IPS-18a (cell line): ENCODE results near the gene IL1RAPL1.

ENCODE experiments used
- H3K27ac ChIP-seq: one replicate; pipeline ENCODE4 v1.5.1; 2013; ENCODE audit warnings: low read length
- H3K27me3 ChIP-seq: one replicate; pipeline ENCODE4 v1.6.1; 2013; ENCODE audit warnings: mild to moderate bottlenecking, low read length; ENCODE audit not compliant: control insufficient read depth, insufficient read depth
- H3K36me3 ChIP-seq: one replicate; pipeline ENCODE4 v1.6.1; 2013; ENCODE audit warnings: low read depth, low read length; ENCODE audit not compliant: control insufficient read depth
- H3K4me1 ChIP-seq: one replicate; pipeline ENCODE4 v1.6.1; 2013; ENCODE audit warnings: low read depth, low read length; ENCODE audit not compliant: control insufficient read depth
- H3K4me3 ChIP-seq: one replicate; pipeline ENCODE4 v1.5.1; 2013; ENCODE audit warnings: low read length
- H3K9ac ChIP-seq: one replicate; pipeline ENCODE4 v1.6.1; 2013; ENCODE audit warnings: mild to moderate bottlenecking, low read length, moderate library complexity
- H3K9me3 ChIP-seq: one replicate; pipeline ENCODE4 v1.6.1; 2013; ENCODE audit warnings: low read depth, low read length; ENCODE audit not compliant: control insufficient read depth

Gene IL1RAPL1

DNA sequence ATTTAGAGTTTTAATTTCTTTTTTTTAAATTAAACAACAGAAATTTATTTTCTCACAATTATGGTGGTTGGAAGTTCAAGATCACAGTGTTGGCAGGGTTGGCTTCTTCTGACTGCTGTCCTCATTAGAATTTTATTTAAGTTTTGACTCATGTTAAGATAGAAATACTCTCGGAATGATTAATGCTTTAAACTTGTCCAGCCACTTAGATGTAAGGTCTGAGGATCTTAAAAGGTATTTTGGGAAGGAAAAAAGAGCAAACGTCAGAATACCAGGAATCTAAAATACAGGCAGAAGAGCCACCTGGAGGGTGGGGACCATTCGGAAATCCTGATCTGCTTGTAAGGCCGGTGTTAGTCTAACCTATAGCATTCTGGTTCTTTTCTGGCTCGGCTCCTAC is 1205.1 kb downstream of the IL1RAPL1 start:
- peaks cover 10% of the 10 kb centered on the region for H3K9me3 ChIP-seq
- H3K4me1 ChIP-seq, result no peaks in the 10 kb centered on the region
- no peak overlapping the region for H3K4me3 ChIP-seq
- no peak overlapping the region for H3K9ac ChIP-seq
- no peak overlapping the region for H3K27ac ChIP-seq
- no peaks in the 10 kb centered on the region for H3K27me3 ChIP-seq
- no peaks in the 10 kb centered on the region for H3K36me3 ChIP-seq

GRCh38 chrX:29797156-29797555 is 1209.9 kb downstream of the IL1RAPL1 start:
- no peaks in the 10 kb centered on the region for H3K4me1 ChIP-seq
- H3K9ac ChIP-seq, result no peak overlapping the region
- no peaks in the 10 kb centered on the region for H3K27me3 ChIP-seq
- H3K9me3 ChIP-seq, result peaks cover 20% of the 10 kb centered on the region
- no peaks in the 10 kb centered on the region for H3K36me3 ChIP-seq
- no peak overlapping the region for H3K4me3 ChIP-seq
- H3K27ac ChIP-seq, result no peak overlapping the region

DNA sequence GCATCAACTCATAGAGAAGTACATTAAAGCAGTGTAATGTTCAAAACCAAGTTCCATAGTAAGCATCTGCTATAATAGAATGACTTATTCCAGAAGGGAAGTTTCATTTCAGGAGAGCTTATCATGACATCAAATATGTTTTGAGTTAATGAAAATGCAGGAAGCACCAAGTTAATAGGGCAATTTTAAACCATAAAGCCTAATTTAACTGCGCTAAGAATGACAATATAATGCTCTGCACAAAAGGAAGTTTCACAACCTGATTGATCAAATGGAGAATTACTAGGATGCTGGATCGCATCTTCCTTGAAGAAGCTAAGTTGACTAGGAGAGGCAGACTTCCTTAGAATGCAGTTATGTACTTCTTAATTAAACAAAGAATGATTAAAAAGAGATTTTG is 1211.2 kb downstream of the IL1RAPL1 start:
- Histone ChIP-seq H3K27me3 (no peaks in the 10 kb centered on the region), H3K36me3 (no peaks in the 10 kb centered on the region), H3K4me3 (no peak overlapping the region), H3K4me1 (no peaks in the 10 kb centered on the region), H3K9me3 (peaks cover 20% of the 10 kb centered on the region), H3K9ac (no peak overlapping the region), H3K27ac (no peak overlapping the region)

- H3K9ac ChIP-seq, result no peak overlapping the region
- no peak overlapping the region for H3K4me3 ChIP-seq
- no peaks in the 10 kb centered on the region for H3K27me3 ChIP-seq
Observed at GRCh38 chrX:29813174-29813573, 1225.9 kb downstream of the IL1RAPL1 start.

GRCh38 chrX:29824176-29824906 is 1237.1 kb downstream of the IL1RAPL1 start:
- Histone ChIP-seq H3K4me3 (no peak overlapping the region), H3K27me3 (no peaks in the 10 kb centered on the region), H3K27ac (no peak overlapping the region), H3K36me3 (no peaks in the 10 kb centered on the region), H3K4me1 (no peaks in the 10 kb centered on the region), H3K9ac (no peak overlapping the region), H3K9me3 (peaks cover 14% of the 10 kb centered on the region)

More at GRCh38 chrX:29813174-29813573, 1225.9 kb downstream of the IL1RAPL1 start:
- Histone ChIP-seq H3K9me3 (peaks cover 38% of the 10 kb centered on the region), H3K27ac (no peak overlapping the region), H3K36me3 (no peaks in the 10 kb centered on the region), H3K4me1 (no peaks in the 10 kb centered on the region)

DNA sequence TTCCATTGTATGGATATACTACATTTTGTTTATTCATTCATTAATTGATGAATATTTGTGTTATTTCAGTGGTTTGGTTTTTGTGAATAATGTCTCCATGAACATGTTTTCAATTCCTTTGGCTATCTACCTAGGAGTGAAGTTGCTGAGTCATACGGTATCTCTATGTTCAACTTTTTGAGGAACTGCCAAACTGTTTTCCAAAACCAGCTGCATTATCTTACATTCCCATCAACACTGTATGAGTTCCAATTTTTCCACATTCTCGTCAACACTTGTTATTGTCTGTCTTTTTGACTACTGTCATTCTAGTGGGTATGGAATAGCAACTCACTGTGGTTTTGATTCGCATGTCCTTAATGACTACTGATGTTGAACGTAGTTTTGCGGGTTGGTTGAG is 1239.5 kb downstream of the IL1RAPL1 start:
- no peaks in the 10 kb centered on the region for H3K27me3 ChIP-seq
- no peak overlapping the region for H3K9ac ChIP-seq
- H3K4me1 ChIP-seq, result no peaks in the 10 kb centered on the region
- no peaks in the 10 kb centered on the region for H3K36me3 ChIP-seq
- no peak overlapping the region for H3K4me3 ChIP-seq
- peaks cover 12% of the 10 kb centered on the region for H3K9me3 ChIP-seq
- no peak overlapping the region for H3K27ac ChIP-seq

- H3K27me3 ChIP-seq, result no peaks in the 10 kb centered on the region
- peaks cover 10% of the 10 kb centered on the region for H3K9me3 ChIP-seq
- H3K27ac ChIP-seq, result no peak overlapping the region
- no peak overlapping the region for H3K4me3 ChIP-seq
- no peaks in the 10 kb centered on the region for H3K36me3 ChIP-seq
- H3K9ac ChIP-seq, result no peak overlapping the region
- no peaks in the 10 kb centered on the region for H3K4me1 ChIP-seq
Observed at GRCh38 chrX:29834311-29834710, 1247.1 kb downstream of the IL1RAPL1 start.

DNA sequence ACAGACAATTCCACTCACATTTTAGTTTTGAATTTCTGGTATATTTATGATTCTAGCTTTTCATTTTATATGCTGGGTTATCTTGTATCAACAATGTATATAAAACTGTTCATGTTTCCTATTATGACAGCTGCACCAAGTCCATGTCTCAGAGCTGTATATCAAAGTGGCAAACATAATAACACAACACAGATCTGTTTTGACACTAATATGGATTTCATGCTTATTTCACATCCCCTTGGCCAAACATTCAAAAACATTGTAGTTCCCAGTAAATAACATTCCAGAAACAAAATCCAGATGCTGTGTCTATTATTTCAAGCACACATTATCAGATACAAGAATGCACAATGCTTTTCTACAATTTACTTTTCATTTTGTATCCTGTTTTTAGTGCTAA is 1247.5 kb downstream of the IL1RAPL1 start:
- no peaks in the 10 kb centered on the region for H3K27me3 ChIP-seq
- no peaks in the 10 kb centered on the region for H3K36me3 ChIP-seq
- no peak overlapping the region for H3K4me3 ChIP-seq
- H3K27ac ChIP-seq, result no peak overlapping the region
- no peak overlapping the region for H3K9ac ChIP-seq
- H3K9me3 ChIP-seq, result peaks cover 10% of the 10 kb centered on the region
- no peaks in the 10 kb centered on the region for H3K4me1 ChIP-seq

- H3K36me3 ChIP-seq, result no peaks in the 10 kb centered on the region
- H3K4me3 ChIP-seq, result no peak overlapping the region
- H3K27ac ChIP-seq, result no peak overlapping the region
Observed at GRCh38 chrX:29841750-29842149, 1254.5 kb downstream of the IL1RAPL1 start.

DNA sequence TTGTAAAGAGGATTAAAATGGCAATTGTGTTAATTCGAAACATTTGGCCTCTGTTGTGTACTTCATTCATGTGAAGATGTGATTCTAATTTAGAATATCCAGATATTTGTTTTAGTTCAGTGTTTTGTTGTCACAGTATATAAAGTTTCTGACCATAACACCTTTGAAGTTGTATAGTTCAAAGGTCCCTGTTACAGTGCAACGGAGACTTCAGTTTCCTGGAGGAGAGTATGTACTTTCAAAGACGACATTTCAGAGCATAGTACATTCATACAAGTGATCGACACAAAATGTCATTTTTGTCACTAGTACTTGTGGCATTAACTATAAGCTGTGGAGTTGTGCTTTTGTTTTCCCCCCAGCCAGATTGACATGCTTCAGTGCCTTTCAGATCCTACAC is 1255.3 kb downstream of the IL1RAPL1 start:
- Histone ChIP-seq H3K4me1 (no peaks in the 10 kb centered on the region), H3K9ac (no peak overlapping the region), H3K27ac (no peak overlapping the region), H3K9me3 (peaks cover 6% of the 10 kb centered on the region), H3K27me3 (no peaks in the 10 kb centered on the region), H3K4me3 (no peak overlapping the region), H3K36me3 (no peaks in the 10 kb centered on the region)

More at GRCh38 chrX:29841750-29842149, 1254.5 kb downstream of the IL1RAPL1 start:
- Histone ChIP-seq H3K4me1 (no peaks in the 10 kb centered on the region), H3K27me3 (no peaks in the 10 kb centered on the region), H3K9me3 (peaks cover 6% of the 10 kb centered on the region), H3K9ac (no peak overlapping the region)

GRCh38 chrX:29851857-29852605 is 1264.8 kb downstream of the IL1RAPL1 start:
- Histone ChIP-seq H3K9me3 (peaks cover 10% of the 10 kb centered on the region), H3K4me1 (no peaks in the 10 kb centered on the region), H3K4me3 (no peak overlapping the region), H3K27ac (no peak overlapping the region), H3K9ac (no peak overlapping the region), H3K36me3 (no peaks in the 10 kb centered on the region), H3K27me3 (no peaks in the 10 kb centered on the region)

DNA sequence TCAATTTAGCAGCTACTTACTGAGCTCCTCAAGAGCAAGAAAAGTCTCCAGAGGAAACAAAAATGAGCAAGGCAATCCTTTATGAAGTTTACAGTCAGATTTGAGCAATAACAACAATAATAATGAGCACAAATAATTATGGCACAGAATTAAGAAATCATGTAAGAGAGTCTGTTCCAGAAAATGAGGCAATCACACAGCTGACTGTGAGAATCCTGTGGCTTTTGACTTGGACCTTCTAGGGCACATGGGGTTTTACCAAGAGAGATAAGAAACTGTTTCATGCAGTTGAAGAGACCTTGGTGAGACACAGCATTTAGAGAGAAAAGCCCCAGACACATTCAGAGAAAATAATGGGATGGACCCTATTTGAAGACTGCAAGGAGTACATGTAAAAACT is 1265.5 kb downstream of the IL1RAPL1 start:
- H3K9ac ChIP-seq, result no peak overlapping the region
- no peaks in the 10 kb centered on the region for H3K36me3 ChIP-seq
- H3K9me3 ChIP-seq, result peaks cover 10% of the 10 kb centered on the region
- H3K27ac ChIP-seq, result no peak overlapping the region
- no peaks in the 10 kb centered on the region for H3K4me1 ChIP-seq
- H3K27me3 ChIP-seq, result no peaks in the 10 kb centered on the region
- H3K4me3 ChIP-seq, result no peak overlapping the region
